Measurements from ENCODE around the gene CADPS2.

Gene CADPS2

DNA sequence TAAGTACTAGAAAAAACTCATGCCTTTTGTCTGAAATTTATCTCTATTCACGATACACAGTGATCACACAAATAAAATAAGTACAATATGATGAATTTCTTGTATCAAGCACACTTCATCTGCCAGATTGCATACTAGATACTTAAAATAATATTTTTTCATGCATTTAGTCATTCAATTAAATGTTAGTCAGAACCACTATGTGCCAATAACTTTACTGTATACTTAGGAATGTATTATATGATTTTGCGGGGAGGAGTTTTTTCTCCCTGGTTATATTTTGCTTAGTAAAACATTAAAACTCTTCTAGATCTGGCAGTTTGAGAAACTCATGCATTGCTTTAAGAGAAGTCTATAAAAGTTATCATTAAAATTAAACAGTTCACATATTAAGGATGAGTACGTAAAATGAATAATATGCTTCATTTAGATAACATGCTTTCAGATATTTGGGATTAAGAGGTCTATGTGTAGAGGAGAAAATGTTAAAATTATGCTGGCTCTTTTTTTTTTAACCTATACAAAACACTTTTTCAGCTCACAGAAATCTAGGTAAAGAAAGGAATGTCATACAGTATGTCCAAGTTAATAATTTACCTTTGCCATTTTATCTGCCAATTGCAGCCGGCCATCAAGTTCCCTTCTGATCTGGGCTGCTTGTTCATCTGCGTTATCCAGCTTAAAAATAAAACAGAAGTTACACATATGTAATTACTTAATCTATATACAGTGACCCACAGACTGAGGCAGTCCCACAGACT is 257.4 kb downstream of the CADPS2 start:
- H3F3A ChIP-seq (ENCODE audit: low read depth): no peaks in the 10 kb centered on the region
- H3K4me1 ChIP-seq (ENCODE audit: insufficient read depth, low read length, poor library complexity, severe bottlenecking): no peaks in the 10 kb centered on the region
- H3K4me2 ChIP-seq (ENCODE audit: low read depth, low read length, poor library complexity, severe bottlenecking): no peak overlapping the region
- no peaks in the 10 kb centered on the region for H4K20me1 ChIP-seq (ENCODE audit: insufficient read depth, low read length, poor library complexity, severe bottlenecking)
- no peak for TF ChIP-seq CTCF (conservative IDR thresholded peaks at IDR 0.05; ENCODE audit: low read length)
- H3K79me2 ChIP-seq (ENCODE audit: insufficient read depth, low read length): no peaks in the 10 kb centered on the region
- no peak overlapping the region for H3K9ac ChIP-seq (ENCODE audit: low read depth, low read length, poor library complexity, severe bottlenecking)
- H2AFZ ChIP-seq (ENCODE audit: low read length): no peak overlapping the region
- no peaks in the 10 kb centered on the region for H3K9me2 ChIP-seq (replicated peaks; ENCODE audit: low read depth, low read length)
- H3K4me3 ChIP-seq (ENCODE audit: low read length, poor library complexity, severe bottlenecking): no peak overlapping the region
- no peaks in the 10 kb centered on the region for H3K9me3 ChIP-seq (ENCODE audit: insufficient read depth, low read depth, low read length)
- H3K36me3 ChIP-seq (ENCODE audit: insufficient read depth, low read length): no peaks in the 10 kb centered on the region
- H3K27me3 ChIP-seq (ENCODE audit: insufficient read depth, low read length, poor library complexity, severe bottlenecking): no peaks in the 10 kb centered on the region

- no peak for TF ChIP-seq EZH2phosphoT487 (IDR thresholded peaks at IDR 0.05; ENCODE audit: borderline replicate concordance)
- TF ChIP-seq CTCF (conservative IDR thresholded peaks at IDR 0.05; ENCODE audit: low read length): no peak
- Histone ChIP-seq H4K20me1 (ENCODE audit: insufficient read depth, low read length, poor library complexity, severe bottlenecking) (no peaks in the 10 kb centered on the region), H3K9me3 (ENCODE audit: insufficient read depth, low read depth, low read length) (no peaks in the 10 kb centered on the region), H3K4me3 (ENCODE audit: low read length, poor library complexity, severe bottlenecking) (no peak overlapping the region), H3K4me1 (ENCODE audit: insufficient read depth, low read length, poor library complexity, severe bottlenecking) (no peaks in the 10 kb centered on the region), H3K9me2 (replicated peaks; ENCODE audit: low read depth, low read length) (no peaks in the 10 kb centered on the region), H3K27me3 (ENCODE audit: insufficient read depth, low read length, poor library complexity, severe bottlenecking) (no peaks in the 10 kb centered on the region), H3K9ac (ENCODE audit: low read depth, low read length, poor library complexity, severe bottlenecking) (no peak overlapping the region), H3F3A (ENCODE audit: low read depth) (no peaks in the 10 kb centered on the region), H3K36me3 (ENCODE audit: insufficient read depth, low read length) (no peaks in the 10 kb centered on the region), H3K4me2 (ENCODE audit: low read depth, low read length, poor library complexity, severe bottlenecking) (no peak overlapping the region), H2AFZ (ENCODE audit: low read length) (no peak overlapping the region), H3K79me2 (ENCODE audit: insufficient read depth, low read length) (no peaks in the 10 kb centered on the region)
Observed at GRCh38 chr7:122626785-122627184, 259.5 kb downstream of the CADPS2 start.

- Histone ChIP-seq H3K4me3 (ENCODE audit: low read length, poor library complexity, severe bottlenecking) (no peak overlapping the region), H3K9ac (ENCODE audit: low read depth, low read length, poor library complexity, severe bottlenecking) (no peak overlapping the region), H3F3A (ENCODE audit: low read depth) (no peaks in the 10 kb centered on the region), H2AFZ (ENCODE audit: low read length) (no peak overlapping the region), H3K9me2 (replicated peaks; ENCODE audit: low read depth, low read length) (no peaks in the 10 kb centered on the region), H3K79me2 (ENCODE audit: insufficient read depth, low read length) (no peaks in the 10 kb centered on the region), H3K4me1 (ENCODE audit: insufficient read depth, low read length, poor library complexity, severe bottlenecking) (no peaks in the 10 kb centered on the region), H4K20me1 (ENCODE audit: insufficient read depth, low read length, poor library complexity, severe bottlenecking) (no peaks in the 10 kb centered on the region), H3K36me3 (ENCODE audit: insufficient read depth, low read length) (no peaks in the 10 kb centered on the region), H3K4me2 (ENCODE audit: low read depth, low read length, poor library complexity, severe bottlenecking) (no peak overlapping the region), H3K27me3 (ENCODE audit: insufficient read depth, low read length, poor library complexity, severe bottlenecking) (no peaks in the 10 kb centered on the region), H3K9me3 (ENCODE audit: insufficient read depth, low read depth, low read length) (no peaks in the 10 kb centered on the region)
- no peak for TF ChIP-seq EZH2phosphoT487 (IDR thresholded peaks at IDR 0.05; ENCODE audit: borderline replicate concordance)
- TF ChIP-seq CTCF (conservative IDR thresholded peaks at IDR 0.05; ENCODE audit: low read length): no peak
Observed at GRCh38 chr7:122622682-122623081, 263.6 kb downstream of the CADPS2 start.

All from Loucy (cell line).